GM19438 (cell line): ENCODE measurements around the gene GHRH.

ENCODE experiments used
- ATAC-seq: cut with Tn5 transposase; IDR thresholded peaks from one replicate; pipeline ENCODE4 v1.9.1; 2021; ENCODE audit warnings: low read depth; ENCODE audit not compliant: unreplicated experiment

GHRH gene, protein sequence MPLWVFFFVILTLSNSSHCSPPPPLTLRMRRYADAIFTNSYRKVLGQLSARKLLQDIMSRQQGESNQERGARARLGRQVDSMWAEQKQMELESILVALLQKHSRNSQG

GRCh38 chr20:37261714-37262113, at the start of gene GHRH:
GHRH (minus strand) TSS chr20:37261814; CDS start chr20:37256889, 4,925 bp downstream.
- ATAC-seq: no peak

- ATAC-seq: no peak
Observed at GRCh38 chr20:37310951-37311350, 49.3 kb upstream of the GHRH start.

GRCh38 chr20:37309936-37310590, 48.4 kb upstream of the GHRH start:
- ATAC-seq: no peak

- no peak for ATAC-seq
Observed at GRCh38 chr20:37309290-37309689, 47.7 kb upstream of the GHRH start.

GRCh38 chr20:37308086-37309050, 46.8 kb upstream of the GHRH start:
- peak; percentile 72 for ATAC-seq

- no peak for ATAC-seq
Observed at GRCh38 chr20:37305839-37306238, 44.2 kb upstream of the GHRH start.

- ATAC-seq: no peak
Observed at GRCh38 chr20:37305079-37305478, 43.5 kb upstream of the GHRH start.

DNA sequence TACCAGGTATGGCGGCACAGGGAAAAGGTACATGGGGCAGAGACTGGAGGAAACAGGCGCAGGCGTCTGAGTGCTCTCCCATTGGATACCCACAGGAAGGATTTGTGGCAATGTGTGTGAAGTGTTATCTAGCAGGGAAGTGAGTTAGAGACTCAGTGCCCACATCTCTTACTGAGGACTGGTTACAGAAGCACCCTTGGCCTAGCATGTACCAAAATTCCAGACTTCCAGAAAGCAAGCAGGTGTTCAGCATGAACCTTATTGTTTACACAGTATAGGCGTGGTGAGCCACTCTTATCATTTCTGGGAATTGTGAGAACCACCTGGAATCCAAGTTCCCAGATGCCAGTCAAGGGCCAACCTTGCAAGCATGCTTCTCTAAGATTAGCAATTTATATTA, 42.0 kb upstream of the GHRH start:
- ATAC-seq: no peak

- no peak for ATAC-seq
Observed at GRCh38 chr20:37302981-37303380, 41.4 kb upstream of the GHRH start.

DNA sequence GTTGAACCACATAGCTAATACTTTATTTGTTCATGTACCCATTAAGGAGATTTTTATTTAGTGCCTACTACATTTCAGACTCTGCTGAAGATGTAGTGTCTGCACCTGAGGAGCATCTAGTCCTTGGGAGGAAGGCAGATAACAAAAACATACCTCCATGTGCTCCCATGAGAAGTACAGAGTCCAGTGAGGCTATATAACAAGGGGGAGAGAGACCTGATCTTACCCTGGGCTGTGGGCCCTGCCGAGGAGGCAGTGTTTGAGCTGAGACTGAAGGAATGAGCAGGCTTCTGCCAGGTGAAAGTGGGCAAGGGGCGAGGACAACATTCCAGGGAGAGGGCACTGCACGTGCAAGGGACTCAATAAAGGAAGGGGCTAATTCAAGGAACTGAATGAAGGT, 39.9 kb upstream of the GHRH start:
- ATAC-seq: no peak

- no peak for ATAC-seq
Observed at GRCh38 chr20:37301120-37301519, 39.5 kb upstream of the GHRH start.

DNA sequence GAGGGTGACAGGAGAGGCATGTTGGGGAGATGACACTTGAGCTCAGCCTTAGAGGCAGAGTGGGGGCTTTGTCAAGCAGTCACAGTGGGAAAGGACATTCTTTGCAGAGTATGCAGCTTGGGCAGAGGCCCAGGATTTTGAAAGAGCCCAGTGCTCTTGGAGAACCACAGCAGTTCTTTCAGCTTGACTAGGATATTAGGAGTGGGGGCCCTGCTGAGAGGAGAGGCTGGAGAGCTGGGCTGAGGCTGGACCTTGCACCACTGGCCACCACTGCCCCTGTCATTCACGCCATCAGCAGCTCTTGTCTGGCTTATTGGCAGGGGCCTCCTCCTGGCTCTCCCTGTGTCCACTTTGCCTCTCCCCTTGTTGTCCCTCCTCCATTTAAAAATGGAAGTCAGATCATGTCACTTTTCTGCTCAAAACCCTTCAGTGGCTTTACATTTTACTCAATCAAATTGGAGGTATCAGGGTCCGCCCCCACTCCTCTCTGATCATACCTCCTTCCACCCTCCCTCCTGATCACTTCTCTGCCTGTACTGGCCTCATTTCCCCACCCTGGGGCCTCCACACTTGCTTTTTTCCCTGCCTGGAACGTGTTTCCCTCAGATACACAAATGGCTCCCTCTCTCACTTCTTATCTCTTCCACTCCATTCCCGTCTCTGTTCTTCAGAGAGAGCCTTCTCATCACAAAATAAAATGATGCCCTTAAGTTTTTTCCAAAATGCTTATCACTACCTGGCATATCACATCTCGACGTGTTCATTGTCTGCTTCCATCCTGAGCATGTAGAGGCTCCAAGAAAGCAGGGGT, 38.3 kb upstream of the GHRH start:
- no peak for ATAC-seq

- ATAC-seq: no peak
Observed at GRCh38 chr20:37298190-37298939, 36.8 kb upstream of the GHRH start.

GRCh38 chr20:37297066-37297736, 35.6 kb upstream of the GHRH start:
- no peak for ATAC-seq

DNA sequence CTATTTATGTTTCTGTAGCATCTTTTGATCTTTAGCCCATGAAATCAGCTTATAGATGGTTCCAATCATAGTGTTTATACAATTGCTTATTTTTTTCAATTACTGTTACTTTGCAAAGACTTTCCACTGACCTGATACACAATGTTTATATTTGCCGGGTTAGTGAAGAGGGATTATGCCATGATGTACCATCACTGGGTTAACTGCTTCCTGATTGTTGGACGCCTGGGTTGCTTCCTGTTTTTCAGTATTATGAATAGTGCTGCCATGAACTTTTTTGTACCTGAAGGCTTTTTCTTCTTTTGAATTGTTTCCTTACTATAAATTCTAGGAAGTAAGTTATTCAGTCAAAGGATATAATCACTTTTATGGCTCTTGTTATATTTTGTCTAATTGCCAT, 34.8 kb upstream of the GHRH start:
- no peak for ATAC-seq

DNA sequence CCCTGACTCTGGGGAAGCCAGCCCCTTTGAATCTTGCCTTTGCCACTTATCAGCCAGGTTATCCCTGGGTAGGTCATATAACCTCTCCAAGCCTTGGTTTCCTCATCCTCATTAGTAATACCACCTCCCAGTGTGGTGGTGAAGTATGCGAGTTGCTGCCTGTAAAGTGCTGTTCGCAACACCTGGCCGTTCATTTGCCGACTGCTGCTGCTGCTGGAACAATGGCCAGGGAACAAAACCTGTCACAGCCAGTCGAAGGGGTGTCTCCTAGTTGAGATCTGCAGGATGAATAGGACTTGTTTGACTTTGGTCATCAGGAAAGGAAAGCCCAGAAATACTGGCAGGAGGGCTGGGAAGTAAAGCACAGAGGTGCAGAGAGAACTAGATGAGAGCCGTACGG, 34.0 kb upstream of the GHRH start:
- ATAC-seq: no peak

GRCh38 chr20:37295001-37295400, 33.4 kb upstream of the GHRH start:
- ATAC-seq: no peak

DNA sequence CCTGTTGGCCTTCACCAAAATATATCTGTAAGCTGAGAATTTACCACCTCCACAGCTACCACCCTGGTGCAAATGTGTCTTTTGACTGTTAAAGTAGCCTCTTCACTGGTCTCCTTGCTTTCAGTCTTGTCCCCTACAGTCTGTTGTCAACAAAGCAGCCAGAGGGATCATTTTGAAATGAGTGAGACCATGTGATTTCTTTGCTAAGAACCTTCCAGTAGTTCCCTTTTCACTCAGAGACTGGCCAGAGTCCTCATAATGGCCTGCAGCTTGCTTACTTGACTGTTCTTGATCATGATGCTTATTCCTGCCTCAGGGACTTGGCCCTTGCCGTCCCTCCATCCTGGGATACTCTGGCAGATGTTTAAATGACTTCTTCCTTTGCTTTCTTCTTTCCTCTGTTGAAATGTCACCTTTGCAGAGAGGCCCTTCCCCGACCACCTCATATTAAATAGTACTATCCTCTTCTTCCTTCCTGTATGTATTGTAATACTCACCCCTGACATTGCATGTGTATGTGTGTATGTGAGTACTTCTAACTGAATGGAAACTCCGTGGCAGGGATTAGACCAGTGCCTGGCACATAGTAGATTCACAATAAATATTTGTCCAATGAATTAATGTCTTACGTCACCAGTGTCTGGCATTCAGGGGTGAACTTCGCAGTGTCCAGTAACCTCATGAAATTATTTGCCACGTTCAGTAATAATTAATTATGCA, 32.8 kb upstream of the GHRH start:
- ATAC-seq: no peak
